Activated CD4-positive, alpha-beta memory T cell treated with anti-CD3 and anti-CD28 coated beads, Interleukin-2, amount 10 ng/mL, durations not matched to agents 7 days and 5 days (primary cell): ENCODE measurements around the gene ZNF213. TPM values are rescaled to one million over a fixed set of nuclear protein-coding genes. Genes with fewer than 3 reads are reported as not detected.
"Not testable (repeated sequence)": the region's sequence is repeated elsewhere in the genome, so short reads cannot be mapped to it uniquely, and the experiment has no call there.

Experiments
- CTCF ChIA-PET: fragments of 350-600 bp; sonication (Branson Sonifier 250); formaldehyde crosslinking; loops from one replicate; lab custom pipeline; 2021; ENCODE audit warnings: antibody characterized with exemption, inconsistent platforms; lab: Charles Lee
- POLR2A ChIA-PET: fragments of 350-600 bp; sonication (Branson Sonifier 250); formaldehyde crosslinking; loops from one replicate; lab custom pipeline; 2021; ENCODE audit warnings: antibody characterized with exemption; lab: Charles Lee
- DNase-seq: peaks from one replicate; pipeline ENCODE4 v3.0.0-alpha.2; 2020
- H3K27ac Mint-ChIP-seq: one replicate; pipeline ENCODE4 v1.8.0; 2021; ENCODE audit warnings: mild to moderate bottlenecking, mixed read lengths
- H3K27me3 Mint-ChIP-seq: one replicate; pipeline ENCODE4 v1.8.0; 2021; ENCODE audit warnings: mixed read lengths
- H3K36me3 Mint-ChIP-seq: one replicate; pipeline ENCODE4 v1.8.0; 2021; ENCODE audit warnings: low read depth, mixed read lengths
- H3K4me1 Mint-ChIP-seq: one replicate; pipeline ENCODE4 v1.8.0; 2021; ENCODE audit warnings: mixed read lengths
- H3K4me3 Mint-ChIP-seq: one replicate; pipeline ENCODE4 v1.8.0; 2021; ENCODE audit warnings: mild to moderate bottlenecking, mixed read lengths
- H3K9me3 Mint-ChIP-seq: one replicate; pipeline ENCODE4 v1.8.0; 2021; ENCODE audit warnings: mixed read lengths
- total RNA-seq, 2 experiments: library from RNA; stranded (reverse); gene quantifications; one replicate each; pipeline ENCODE4 v1.2.3, GENCODE V29; 2021

The ZNF213 gene
- total RNA-seq, 2 experiments from 2014 or later, result 10.5 to 11.6 TPM

- Mint-ChIP-seq H3K4me3 (peak overlapping the region; percentile 36), H3K27me3 (peaks cover 62% of the 10 kb centered on the region), H3K9me3 (no peaks in the 10 kb centered on the region), H3K27ac (peak overlapping the region; percentile 62), H3K36me3 (peaks cover 2% of the 10 kb centered on the region), H3K4me1 (peaks cover 40% of the 10 kb centered on the region)
- CTCF ChIA-PET, result interaction anchor here (0.6 to 2.2 kb wide), 6 partner anchors 9 to 144 kb away, joined by 3 to 10 read pairs (median 3); partner anchors contain the start of genes TIGD7 and ZNF75A
- POLR2A ChIA-PET, result interaction anchor here (0.8 to 2.6 kb wide), 6 partner anchors 12 to 112 kb away, joined by 3 to 11 read pairs (median 6); partner anchors contain the start of genes OR1F1, ZNF200, ZNF213 and ZNF263
- no peak for DNase-seq
These were observed 35.8 kb downstream of the ZNF213 start for GRCh38 chr16:3170440-3171180.

DNA sequence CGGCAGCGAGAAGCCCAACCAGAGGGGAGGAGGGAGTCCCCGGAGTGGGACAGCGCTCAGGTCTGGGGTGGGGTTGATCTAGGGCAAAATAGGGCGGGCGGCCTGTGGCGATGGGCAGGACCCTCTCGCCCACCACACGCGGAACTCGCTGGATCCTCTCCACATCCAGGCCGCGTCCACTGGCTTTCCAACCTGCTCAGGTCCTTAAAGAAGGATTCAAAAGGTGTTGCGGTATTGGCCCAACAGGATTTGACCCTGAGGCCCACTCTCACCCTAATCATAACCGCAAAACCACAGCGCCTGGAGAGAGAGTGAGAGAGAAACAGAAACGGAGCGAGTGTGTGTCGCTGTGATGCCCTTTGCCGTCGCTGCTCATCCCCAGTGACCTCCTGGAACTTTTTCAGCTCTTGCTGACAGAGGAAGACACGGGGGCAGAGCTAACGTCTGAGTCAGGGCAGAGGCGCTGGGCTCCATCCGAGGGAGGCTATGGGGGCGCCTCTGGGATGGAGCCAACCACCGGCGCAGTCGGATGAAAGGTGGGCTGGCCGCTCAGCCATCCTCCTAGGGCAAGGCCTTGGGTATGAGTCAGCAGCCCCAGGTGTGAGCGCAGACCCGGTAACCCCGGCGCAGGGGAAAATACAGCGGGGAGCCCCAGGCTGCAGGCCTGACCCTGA, 36.5 kb downstream of the ZNF213 start:
- peaks cover 40% of the 10 kb centered on the region for H3K4me1 Mint-ChIP-seq
- H3K4me3 Mint-ChIP-seq, result peak overlapping the region; percentile 42
- peak overlapping the region; percentile 62 for H3K27ac Mint-ChIP-seq
- ChIA-PET POLR2A (interaction anchor here (0.6 to 2.6 kb wide), 12 partner anchors 12 to 287 kb away, joined by 3 to 11 read pairs (median 4); partner anchors contain the start of genes OR1F1, ZNF213 and ZNF263), CTCF (interaction anchor here (0.6 to 2.2 kb wide), 10 partner anchors 9 to 283 kb away, joined by 3 to 10 read pairs (median 3); partner anchors contain the start of genes TIGD7, ZNF213 and ZNF75A)
- peaks cover 2% of the 10 kb centered on the region for H3K36me3 Mint-ChIP-seq
- H3K9me3 Mint-ChIP-seq, result no peaks in the 10 kb centered on the region
- H3K27me3 Mint-ChIP-seq, result peaks cover 68% of the 10 kb centered on the region
- DNase-seq, result peak; percentile 43

- DNase-seq, result peak; percentile 49
- Mint-ChIP-seq H3K27ac (no peak overlapping the region), H3K36me3 (peaks cover 2% of the 10 kb centered on the region), H3K4me3 (peak overlapping the region; percentile 42), H3K27me3 (peaks cover 74% of the 10 kb centered on the region), H3K4me1 (peaks cover 40% of the 10 kb centered on the region), H3K9me3 (no peaks in the 10 kb centered on the region)
- ChIA-PET POLR2A (interaction anchor here (0.6 to 2.6 kb wide), 12 partner anchors 11 to 287 kb away, joined by 3 to 11 read pairs (median 4); partner anchors contain the start of genes ZNF213 and ZNF263), CTCF (interaction anchor here (0.6 to 2.2 kb wide), 8 partner anchors 10 to 284 kb away, joined by 3 to 10 read pairs (median 4); partner anchors contain the start of gene ZNF213)
These were observed 37.2 kb downstream of the ZNF213 start for GRCh38 chr16:3171855-3172593.

- CTCF ChIA-PET, result interaction anchor here (1.0 to 1.2 kb wide), 2 partner anchors 24 to 142 kb away, joined by 3 read pairs; no protein-coding TSS in a partner anchor
- peaks cover 2% of the 10 kb centered on the region for H3K36me3 Mint-ChIP-seq
These were observed 39.2 kb downstream of the ZNF213 start for GRCh38 chr16:3173892-3174617.

GRCh38 chr16:3174618-3175148, 39.9 kb downstream of the ZNF213 start:
- H3K27ac Mint-ChIP-seq, result no peak overlapping the region
- H3K9me3 Mint-ChIP-seq, result no peaks in the 10 kb centered on the region
- H3K27me3 Mint-ChIP-seq, result peaks cover 73% of the 10 kb centered on the region
- CTCF ChIA-PET, result interaction anchor here (1.0 to 1.2 kb wide), 2 partner anchors 24 to 143 kb away, joined by 3 read pairs; no protein-coding TSS in a partner anchor
- H3K36me3 Mint-ChIP-seq, result peaks cover 2% of the 10 kb centered on the region
- POLR2A ChIA-PET, result interaction anchor here (0.9 to 1.6 kb wide), 2 partner anchors 16 to 108 kb away, joined by 3 to 7 read pairs; partner anchors contain the start of gene ZNF263
- peaks cover 40% of the 10 kb centered on the region for H3K4me1 Mint-ChIP-seq
- DNase-seq, result no peak
- H3K4me3 Mint-ChIP-seq, result no peak overlapping the region

More at GRCh38 chr16:3173892-3174617, 39.2 kb downstream of the ZNF213 start:
- POLR2A ChIA-PET, result interaction anchor here (0.9 to 1.6 kb wide), 2 partner anchors 15 to 109 kb away, joined by 3 to 7 read pairs; partner anchors contain the start of gene ZNF263
- Mint-ChIP-seq H3K4me3 (peak overlapping the region; percentile 28), H3K27ac (no peak overlapping the region), H3K4me1 (peaks cover 40% of the 10 kb centered on the region), H3K27me3 (peaks cover 72% of the 10 kb centered on the region), H3K9me3 (no peaks in the 10 kb centered on the region)
- DNase-seq, result no peak

DNA sequence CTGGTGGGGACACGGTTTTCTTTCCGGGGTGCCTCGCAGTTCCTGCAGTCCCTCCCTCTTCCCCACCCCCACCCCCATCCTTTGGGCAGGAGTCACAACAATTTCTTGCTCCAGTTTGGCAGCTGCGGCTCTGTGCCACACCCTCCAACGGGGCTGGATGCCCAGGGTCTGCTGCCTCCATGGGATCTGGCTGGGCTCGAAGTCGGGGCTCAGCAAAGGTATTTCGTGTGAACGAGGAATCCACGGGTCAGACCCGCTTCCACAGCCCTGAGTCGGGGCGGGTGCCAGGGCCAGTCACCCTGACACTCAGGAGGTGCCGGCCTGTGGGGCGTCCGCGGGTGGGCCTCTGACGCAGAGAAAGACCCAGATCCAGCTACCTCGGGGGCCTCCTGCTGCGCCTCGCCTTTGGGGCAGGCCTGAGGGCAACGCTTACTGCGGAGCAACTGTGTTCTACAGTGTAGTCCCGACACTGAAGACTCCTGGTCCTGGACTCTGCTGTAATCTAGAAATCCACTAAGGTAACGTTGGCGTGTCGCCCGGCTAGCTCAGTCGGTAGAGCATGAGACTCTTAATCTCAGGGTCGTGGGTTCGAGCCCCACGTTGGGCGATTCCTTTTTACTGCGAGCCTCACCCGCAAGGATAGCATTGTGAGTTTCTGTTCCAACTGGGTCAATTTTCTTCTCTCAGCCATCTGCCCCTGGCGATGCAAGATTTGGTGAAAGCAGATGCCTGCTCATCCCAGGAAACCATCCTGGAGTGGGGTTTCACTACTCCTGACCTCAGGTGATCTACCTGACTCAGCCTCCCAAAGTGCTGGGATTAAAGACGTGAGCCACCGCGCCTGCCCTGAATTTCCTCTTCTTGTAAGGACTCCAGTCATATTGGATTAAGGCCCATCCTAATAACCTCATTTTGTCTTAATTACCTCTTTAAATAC, 40.6 kb downstream of the ZNF213 start:
- no peak overlapping the region for H3K4me3 Mint-ChIP-seq
- H3K36me3 Mint-ChIP-seq, result peaks cover 2% of the 10 kb centered on the region
- POLR2A ChIA-PET, result interaction anchor here (1.6 kb wide), 1 partner anchor 17 kb away, joined by 7 read pairs; no protein-coding TSS in a partner anchor
- no peaks in the 10 kb centered on the region for H3K9me3 Mint-ChIP-seq
- no peak overlapping the region for H3K27ac Mint-ChIP-seq
- H3K4me1 Mint-ChIP-seq, result peaks cover 40% of the 10 kb centered on the region
- DNase-seq, result no peak
- peaks cover 73% of the 10 kb centered on the region for H3K27me3 Mint-ChIP-seq
- CTCF ChIA-PET, result no interaction called here

DNA sequence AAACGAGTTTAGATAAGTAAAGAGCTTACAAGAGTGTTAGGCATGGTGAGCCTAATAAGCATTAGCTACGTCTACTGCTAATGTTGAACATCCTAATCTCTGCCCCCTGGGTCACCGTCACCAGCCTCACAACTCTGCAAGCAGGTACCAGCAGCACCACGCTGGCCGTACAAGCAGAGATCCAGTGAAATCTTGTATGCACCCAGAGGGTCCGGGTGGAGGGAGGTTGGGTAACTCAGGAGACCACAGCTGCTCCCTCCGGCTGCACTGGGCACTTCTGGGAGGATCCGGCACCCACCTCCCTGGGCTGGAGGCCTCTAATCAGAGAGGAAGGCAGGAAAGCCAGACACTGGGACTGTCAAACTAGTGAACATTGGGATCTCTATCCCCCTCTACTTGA, 44.8 kb downstream of the ZNF213 start:
- CTCF ChIA-PET, result interaction anchor here (0.8 kb wide), 1 partner anchor 10 kb away, joined by 3 read pairs; no protein-coding TSS in a partner anchor
- peaks cover 31% of the 10 kb centered on the region for H3K4me1 Mint-ChIP-seq
- H3K36me3 Mint-ChIP-seq, result peaks cover 9% of the 10 kb centered on the region
- no peak overlapping the region for H3K4me3 Mint-ChIP-seq
- H3K9me3 Mint-ChIP-seq, result no peaks in the 10 kb centered on the region
- DNase-seq, result no peak
- no peak overlapping the region for H3K27ac Mint-ChIP-seq
- POLR2A ChIA-PET, result no interaction called here
- H3K27me3 Mint-ChIP-seq, result peaks cover 84% of the 10 kb centered on the region

- CTCF ChIA-PET, result interaction anchor here (0.7 kb wide), 1 partner anchor 104 kb away, joined by 3 read pairs; no protein-coding TSS in a partner anchor
- no peak overlapping the region for H3K4me3 Mint-ChIP-seq
- peaks cover 27% of the 10 kb centered on the region for H3K4me1 Mint-ChIP-seq
- H3K27ac Mint-ChIP-seq, result no peak overlapping the region
- H3K36me3 Mint-ChIP-seq, result peaks cover 9% of the 10 kb centered on the region
- H3K9me3 Mint-ChIP-seq, result no peaks in the 10 kb centered on the region
- H3K27me3 Mint-ChIP-seq, result peaks cover 81% of the 10 kb centered on the region
- no peak for DNase-seq
- POLR2A ChIA-PET, result no interaction called here
These were observed 45.6 kb downstream of the ZNF213 start for GRCh38 chr16:3180445-3180878.

DNA sequence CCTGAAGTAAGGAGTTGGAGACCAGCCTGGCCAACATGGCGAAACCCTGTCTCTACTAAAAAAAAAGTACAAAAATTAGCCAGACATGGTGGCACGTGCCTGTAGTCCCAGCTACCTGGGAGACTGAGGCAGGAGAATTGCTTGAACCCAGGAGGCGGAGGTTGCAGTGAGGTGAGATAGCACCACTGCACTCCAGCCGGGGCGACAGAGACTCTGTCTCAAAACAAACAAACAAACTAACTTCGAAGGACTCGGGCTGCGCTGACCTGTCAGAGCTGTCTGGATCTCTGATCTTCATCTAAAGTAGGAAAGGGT, 47.4 kb downstream of the ZNF213 start:
- H3K27me3 Mint-ChIP-seq, result peaks cover 80% of the 10 kb centered on the region
- CTCF ChIA-PET, result interaction anchor here (2.0 kb wide), 1 partner anchor 32 kb away, joined by 7 read pairs; no protein-coding TSS in a partner anchor
- H3K9me3 Mint-ChIP-seq, H3K36me3 Mint-ChIP-seq, DNase-seq: not testable (repeated sequence)
- peaks cover 29% of the 10 kb centered on the region for H3K4me1 Mint-ChIP-seq
- POLR2A ChIA-PET, result interaction anchor here (1.0 to 1.6 kb wide), 4 partner anchors 9 to 100 kb away, joined by 3 to 5 read pairs (median 4); partner anchors contain the start of gene ZNF263
- peak overlapping the region; percentile 62 for H3K27ac Mint-ChIP-seq
- peak overlapping the region; percentile 61 for H3K4me3 Mint-ChIP-seq

GRCh38 chr16:3182608-3183444, 48.0 kb downstream of the ZNF213 start:
- peak; percentile 47 for DNase-seq
- ChIA-PET POLR2A (interaction anchor here (1.0 to 2.2 kb wide), 5 partner anchors 8 to 100 kb away, joined by 3 to 7 read pairs (median 4); partner anchors contain the start of gene ZNF263), CTCF (interaction anchor here (0.6 to 2.0 kb wide), 3 partner anchors 9 to 295 kb away, joined by 4 to 7 read pairs (median 5); no protein-coding TSS in a partner anchor)
- H3K4me3 Mint-ChIP-seq, result peak overlapping the region; percentile 61
- peaks cover 6% of the 10 kb centered on the region for H3K9me3 Mint-ChIP-seq
- peak overlapping the region; percentile 62 for H3K27ac Mint-ChIP-seq
- peaks cover 13% of the 10 kb centered on the region for H3K36me3 Mint-ChIP-seq
- H3K27me3 Mint-ChIP-seq, result peaks cover 79% of the 10 kb centered on the region
- H3K4me1 Mint-ChIP-seq, result peaks cover 34% of the 10 kb centered on the region
